H1 (cell line): ENCODE data around the gene CREB3L4. TPM values are rescaled to one million over a fixed set of nuclear protein-coding genes. Genes with fewer than 3 reads are reported as not detected.

Source experiments
- POLR2AphosphoS5 ChIP-seq: IDR thresholded peaks from 2 replicates; pipeline ENCODE4 v1.6.1; 2011; ENCODE audit warnings: low read depth, low read length
- TAF1 ChIP-seq: IDR thresholded peaks from 2 replicates; pipeline ENCODE4 v1.6.1; 2011; ENCODE audit warnings: mild to moderate bottlenecking, low read depth, low read length
- polyA plus RNA-seq, 7 experiments: library from polyadenylated mRNA; depleted of rRNA in 3 of 7; stranded (reverse) in 5 of 7; unstranded in 2 of 7; fragments of >200 nt in 5 of 7; fragments of 200-250 nt in 2 of 7; gene quantifications; 1 replicate in 5 of 7; 2 replicates in 1 of 7; 4 replicates in 1 of 7; pipeline versions ENCODE4 v1.2.1 to v1.2.3, GENCODE V29; 2011 to 2013; ENCODE audit warnings: missing spikeins in 2 of 7, mixed read lengths in 2 of 7
- total RNA-seq: library from RNA; stranded (reverse); fragmentation: NEBNext Ultra II Directional; extraction: Animal tissue kit (Norgen Biotek cat#: 25700); gene quantifications from 2 replicates; pipeline ENCODE4 v1.2.1, GENCODE V29; 2021

CREB3L4 gene
- total and polyA plus RNA-seq, 2 of the 8 experiments (the other 6 are each of a cell fraction or from before 2014, with no cell fraction given), result 34.4 to 54.0 TPM

GRCh38 chr1:153985941-153986761 lies 18.4 kb downstream of the CREB3L4 start, which contains the start of gene RAB13 (continued):
- TF ChIP-seq POLR2AphosphoS5 (peak; percentile 77), TAF1 (peak; percentile 79)
